Neuron (in vitro differentiated cells): ENCODE data around the gene RRAGB.
"Not testable (repeated sequence)": the region's sequence is repeated elsewhere in the genome, so short reads cannot be mapped to it uniquely, and the experiment has no call there.

ENCODE experiments used
- H2AFZ ChIP-seq: one replicate; pipeline ENCODE4 v1.6.1; 2013; ENCODE audit warnings: low read depth, mild to moderate bottlenecking, inconsistent platforms, low read length, moderate library complexity
- H3K27me3 ChIP-seq: one replicate; pipeline ENCODE4 v1.6.1; 2013; ENCODE audit warnings: low read length; ENCODE audit not compliant: insufficient read depth
- H3K36me3 ChIP-seq: one replicate; pipeline ENCODE4 v1.6.1; 2013; ENCODE audit warnings: low read length; ENCODE audit not compliant: insufficient read depth
- H3K4me1 ChIP-seq: one replicate; pipeline ENCODE4 v1.6.1; 2013; ENCODE audit warnings: low read length; ENCODE audit not compliant: insufficient read depth
- H3K4me3 ChIP-seq: 2 replicates; pipeline ENCODE4 v1.5.1; 2013; ENCODE audit warnings: mild to moderate bottlenecking, low read length, moderate library complexity
- H3K9me3 ChIP-seq: one replicate; pipeline ENCODE4 v1.6.1; 2013; ENCODE audit warnings: low read length

The RRAGB gene

GRCh38 chrX:55717521-55718497 lies at the start of gene RRAGB:
Gene RRAGB, plus strand, starts transcription at chrX:55717749. Its CDS starts 579 bp downstream, at chrX:55718328.
- H3K9me3 ChIP-seq: no peaks in the 10 kb centered on the region
- H2AFZ ChIP-seq: no peak within 1 kb of the TSS
- H3K4me1 ChIP-seq: no peaks in the 10 kb centered on the region
- no peaks in the 10 kb centered on the region for H3K36me3 ChIP-seq
- H3K27me3 ChIP-seq: no peaks in the 10 kb centered on the region
- H3K4me3 ChIP-seq: peak within 1 kb of the TSS; percentile 54

- Histone ChIP-seq H3K36me3 (no peaks in the 10 kb centered on the region), H2AFZ (no peak overlapping the region), H3K27me3 (no peaks in the 10 kb centered on the region), H3K4me1 (no peaks in the 10 kb centered on the region), H3K9me3 (no peaks in the 10 kb centered on the region), H3K4me3 (no peak overlapping the region)
Observed at GRCh38 chrX:55668084-55668483, 49.5 kb upstream of the RRAGB start.

GRCh38 chrX:55688579-55688978 lies 29.0 kb upstream of the RRAGB start:
- not testable (repeated sequence) for H3K4me1 ChIP-seq, H2AFZ ChIP-seq, H3K4me3 ChIP-seq, H3K9me3 ChIP-seq, H3K36me3 ChIP-seq, H3K27me3 ChIP-seq

GRCh38 chrX:55695227-55696018 lies 22.1 kb upstream of the RRAGB start:
- H3K36me3 ChIP-seq: no peaks in the 10 kb centered on the region
- H2AFZ ChIP-seq: no peak overlapping the region
- no peaks in the 10 kb centered on the region for H3K27me3 ChIP-seq

GRCh38 chrX:55697381-55697780 lies 20.2 kb upstream of the RRAGB start:
- H3K4me1 ChIP-seq: no peaks in the 10 kb centered on the region
- no peaks in the 10 kb centered on the region for H3K27me3 ChIP-seq
- no peaks in the 10 kb centered on the region for H3K9me3 ChIP-seq
- no peak overlapping the region for H2AFZ ChIP-seq
- H3K36me3 ChIP-seq: no peaks in the 10 kb centered on the region
- H3K4me3 ChIP-seq: no peak overlapping the region

More at GRCh38 chrX:55695227-55696018, 22.1 kb upstream of the RRAGB start:
- H3K4me1 ChIP-seq: no peaks in the 10 kb centered on the region
- H3K4me3 ChIP-seq: no peak overlapping the region
- H3K9me3 ChIP-seq: no peaks in the 10 kb centered on the region

- Histone ChIP-seq H3K4me1 (no peaks in the 10 kb centered on the region), H3K9me3 (no peaks in the 10 kb centered on the region), H3K27me3 (no peaks in the 10 kb centered on the region), H3K36me3 (no peaks in the 10 kb centered on the region), H3K4me3 (no peak overlapping the region), H2AFZ (no peak overlapping the region)
Observed at GRCh38 chrX:55702671-55703070, 14.9 kb upstream of the RRAGB start.

GRCh38 chrX:55703436-55703835 lies 14.1 kb upstream of the RRAGB start:
- not testable (repeated sequence) for H3K36me3 ChIP-seq, H3K27me3 ChIP-seq, H3K4me1 ChIP-seq, H3K4me3 ChIP-seq, H2AFZ ChIP-seq, H3K9me3 ChIP-seq

GRCh38 chrX:55705066-55705465 lies 12.5 kb upstream of the RRAGB start:
- not testable (repeated sequence) for H3K4me3 ChIP-seq, H3K27me3 ChIP-seq, H2AFZ ChIP-seq, H3K9me3 ChIP-seq, H3K4me1 ChIP-seq, H3K36me3 ChIP-seq

- no peaks in the 10 kb centered on the region for H3K9me3 ChIP-seq
- H3K4me3 ChIP-seq: no peak overlapping the region
- H2AFZ ChIP-seq: no peak overlapping the region
- no peaks in the 10 kb centered on the region for H3K4me1 ChIP-seq
- H3K36me3 ChIP-seq: no peaks in the 10 kb centered on the region
- H3K27me3 ChIP-seq: no peaks in the 10 kb centered on the region
Observed at GRCh38 chrX:55709735-55710134, 7.8 kb upstream of the RRAGB start.

- no peaks in the 10 kb centered on the region for H3K4me1 ChIP-seq
- no peaks in the 10 kb centered on the region for H3K9me3 ChIP-seq
- H2AFZ ChIP-seq: no peak overlapping the region
- no peaks in the 10 kb centered on the region for H3K36me3 ChIP-seq
- no peaks in the 10 kb centered on the region for H3K27me3 ChIP-seq
- no peak overlapping the region for H3K4me3 ChIP-seq
Observed at GRCh38 chrX:55710701-55711100, 6.8 kb upstream of the RRAGB start.

- Histone ChIP-seq H2AFZ (no peak overlapping the region), H3K4me1 (no peaks in the 10 kb centered on the region), H3K27me3 (no peaks in the 10 kb centered on the region), H3K4me3 (no peak overlapping the region), H3K36me3 (no peaks in the 10 kb centered on the region), H3K9me3 (no peaks in the 10 kb centered on the region)
Observed at GRCh38 chrX:55713631-55714030, 3.9 kb upstream of the RRAGB start.

- Histone ChIP-seq H2AFZ (no peak overlapping the region), H3K9me3 (no peaks in the 10 kb centered on the region), H3K4me3 (no peak overlapping the region), H3K4me1 (no peaks in the 10 kb centered on the region), H3K27me3 (no peaks in the 10 kb centered on the region), H3K36me3 (no peaks in the 10 kb centered on the region)
Observed at GRCh38 chrX:55714161-55714560, 3.4 kb upstream of the RRAGB start.

- Histone ChIP-seq H3K4me3 (no peak overlapping the region), H2AFZ (no peak overlapping the region), H3K36me3 (no peaks in the 10 kb centered on the region), H3K9me3 (no peaks in the 10 kb centered on the region), H3K4me1 (no peaks in the 10 kb centered on the region), H3K27me3 (no peaks in the 10 kb centered on the region)
Observed at GRCh38 chrX:55715847-55716246, 1.7 kb upstream of the RRAGB start.
